IMR-90 (cell line): ENCODE measurements around the gene CD163L1. TPM values are rescaled to one million over a fixed set of nuclear protein-coding genes. Genes with fewer than 3 reads are reported as not detected.

Experiments
- ATAC-seq: fragments of 200-7000 bp; cut with Tn5 transposase; 2 replicates; pipeline ENCODE4 v1.9.1; 2020; ENCODE audit warnings: low read depth, mild to moderate bottlenecking, moderate library complexity
- BruUV-seq: library from RNA; stranded (reverse); fragments of 400-500 nt; replicated peaks from 2 replicates; lab custom pipeline; 2021; lab: Mats Ljungman, UMichigan
- CTCF ChIA-PET: fragments of 300-600 bp; formaldehyde crosslinking; extraction: SDS; loops from one replicate; lab custom pipeline; 2021; ENCODE audit warnings: antibody characterized with exemption; lab: Yijun Ruan, JAX
- POLR2A ChIA-PET: fragments of 300-600 bp; sonication (Branson Sonifier 250); formaldehyde crosslinking; loops from one replicate; lab custom pipeline; 2022; ENCODE audit warnings: antibody characterized with exemption; ENCODE audit not compliant: unreplicated experiment; lab: Charles Lee
- DNase-seq: peaks from one replicate; pipeline ENCODE4 v3.0.0; 2013
- H2AFZ ChIP-seq: replicated peaks from 2 replicates; pipeline ENCODE3; 2013; ENCODE audit warnings: low read length, mild to moderate bottlenecking; ENCODE audit not compliant: poor library complexity
- H2AK5ac ChIP-seq: 2 replicates; pipeline ENCODE4 v1.6.1; 2013; ENCODE audit warnings: low read depth, low read length, inconsistent platforms
- H2AK9ac ChIP-seq: replicated peaks from 2 replicates; pipeline ENCODE3; 2013; ENCODE audit warnings: mild to moderate bottlenecking, low read depth, low read length, moderate library complexity; ENCODE audit not compliant: poor library complexity
- H2BK120ac ChIP-seq: 2 replicates; pipeline ENCODE4 v1.6.1; 2013; ENCODE audit warnings: low read depth, low read length, inconsistent platforms
- H2BK15ac ChIP-seq: 3 replicates; pipeline ENCODE4 v1.6.1; 2013; ENCODE audit warnings: low read depth, low read length, inconsistent platforms
- H2BK20ac ChIP-seq: 2 replicates; pipeline ENCODE4 v1.6.1; 2013; ENCODE audit warnings: low read depth, mild to moderate bottlenecking, inconsistent platforms, low read length, moderate library complexity
- H2BK5ac ChIP-seq: 2 replicates; pipeline ENCODE4 v1.6.1; 2013; ENCODE audit warnings: mild to moderate bottlenecking, low read depth, low read length, inconsistent platforms; ENCODE audit not compliant: poor library complexity, severe bottlenecking
- H3K14ac ChIP-seq: replicated peaks from 2 replicates; pipeline ENCODE4 v1.6.1; 2013; ENCODE audit warnings: low read depth, low read length, inconsistent platforms
- H3K18ac ChIP-seq: 2 replicates; pipeline ENCODE4 v1.6.1; 2013; ENCODE audit warnings: low read depth, low read length, control low read depth
- H3K23ac ChIP-seq: 2 replicates; pipeline ENCODE4 v1.6.1; 2013; ENCODE audit warnings: low read depth, low read length, inconsistent platforms
- H3K27ac ChIP-seq: 2 replicates; pipeline ENCODE4 v1.5.1; 2013; ENCODE audit warnings: mild to moderate bottlenecking, control low read depth, low read length; ENCODE audit not compliant: insufficient read depth
- H3K27me3 ChIP-seq: 2 replicates; pipeline ENCODE4 v1.6.1; 2013; ENCODE audit warnings: low read length; ENCODE audit not compliant: control insufficient read depth, insufficient read depth
- H3K36me3 ChIP-seq: 2 replicates; pipeline ENCODE4 v1.6.1; 2013; ENCODE audit warnings: low read length, mixed read lengths; ENCODE audit not compliant: control insufficient read depth, insufficient read depth
- H3K4ac ChIP-seq: 2 replicates; pipeline ENCODE4 v1.6.1; 2013; ENCODE audit warnings: low read depth, low read length, inconsistent platforms
- H3K4me1 ChIP-seq: 2 replicates; pipeline ENCODE4 v1.6.1; 2013; ENCODE audit warnings: low read length, mixed read lengths; ENCODE audit not compliant: control insufficient read depth, insufficient read depth
- H3K4me2 ChIP-seq: 2 replicates; pipeline ENCODE4 v1.6.1; 2013; ENCODE audit warnings: low read depth, mild to moderate bottlenecking, control low read depth, low read length, moderate library complexity
- H3K4me3 ChIP-seq: 2 replicates; pipeline ENCODE4 v1.5.1; 2013; ENCODE audit warnings: low read depth, mild to moderate bottlenecking, control low read depth, low read length, moderate library complexity; ENCODE audit not compliant: insufficient read depth
- H3K56ac ChIP-seq: 2 replicates; pipeline ENCODE4 v1.6.1; 2013; ENCODE audit warnings: low read length, inconsistent platforms; ENCODE audit not compliant: insufficient read depth; ENCODE audit errors: extremely low read depth
- H3K79me1 ChIP-seq, 2 experiments: 2 replicates each; pipeline ENCODE4 v1.6.1; 2013; ENCODE audit warnings: low read length in 2 of 2, inconsistent platforms in 1 of 2, low read depth in 1 of 2
- H3K9ac ChIP-seq: 2 replicates; pipeline ENCODE4 v1.6.1; 2013; ENCODE audit warnings: low read depth, low read length, control low read depth
- H3K9me1 ChIP-seq: 2 replicates; pipeline ENCODE4 v1.6.1; 2013; ENCODE audit warnings: low read length, inconsistent platforms; ENCODE audit not compliant: insufficient read depth
- H3K9me3 ChIP-seq: 2 replicates; pipeline ENCODE4 v1.6.1; 2013; ENCODE audit warnings: low read length; ENCODE audit not compliant: control insufficient read depth, insufficient read depth
- H4K20me1 ChIP-seq: 2 replicates; pipeline ENCODE4 v1.6.1; 2013; ENCODE audit warnings: low read length, inconsistent platforms; ENCODE audit not compliant: insufficient read depth
- H4K5ac ChIP-seq: 2 replicates; pipeline ENCODE4 v1.6.1; 2013; ENCODE audit warnings: mild to moderate bottlenecking, low read depth, low read length, control low read depth
- H4K8ac ChIP-seq, 2 experiments: 2 replicates each; pipeline ENCODE4 v1.6.1; 2013; ENCODE audit warnings: low read depth in 2 of 2, low read length in 2 of 2, control low read depth in 1 of 2, inconsistent platforms in 1 of 2
- H4K91ac ChIP-seq: 2 replicates; pipeline ENCODE4 v1.6.1; 2013; ENCODE audit warnings: low read depth, low read length, inconsistent platforms; ENCODE audit not compliant: insufficient read depth
- BHLHE40 ChIP-seq: fragments of 150-350 bp; IDR thresholded peaks from 2 replicates; pipeline ENCODE4 v1.6.1; 2016; ENCODE audit warnings: mild to moderate bottlenecking, low read depth, low read length
- CEBPB ChIP-seq: IDR thresholded peaks from 2 replicates; pipeline ENCODE4 v1.6.1; 2012; ENCODE audit warnings: low read depth, low read length, improper control_type of control experiment
- CHD1 ChIP-seq: IDR thresholded peaks from 2 replicates; pipeline ENCODE4 v1.6.1; 2012; ENCODE audit warnings: low read depth, low read length, improper control_type of control experiment
- CTCF ChIP-seq: conservative IDR thresholded peaks from 2 replicates; pipeline ENCODE4 v1.5.1; 2012; ENCODE audit warnings: mild to moderate bottlenecking, low read depth, low read length, improper control_type of control experiment
- FOS ChIP-seq: fragments of 150-350 bp; IDR thresholded peaks from 2 replicates; pipeline ENCODE4 v1.6.1; 2016; ENCODE audit warnings: low read depth, low read length
- MAFK ChIP-seq: IDR thresholded peaks from 2 replicates; pipeline ENCODE4 v1.6.1; 2012; ENCODE audit warnings: low read depth, low read length, improper control_type of control experiment
- MAZ ChIP-seq: IDR thresholded peaks from 2 replicates; pipeline ENCODE4 v1.6.1; 2012; ENCODE audit warnings: low read depth, mild to moderate bottlenecking, low read length, improper control_type of control experiment, moderate library complexity, borderline replicate concordance
- MXI1 ChIP-seq: IDR thresholded peaks from 2 replicates; pipeline ENCODE4 v1.6.1; 2012; ENCODE audit warnings: low read depth, mild to moderate bottlenecking, low read length, moderate library complexity, borderline replicate concordance
- NFE2L2 ChIP-seq: fragments of 150-350 bp; IDR thresholded peaks from 2 replicates; pipeline ENCODE4 v1.6.1; 2016; ENCODE audit warnings: low read depth, mild to moderate bottlenecking, low read length
- POLR2A ChIP-seq: IDR thresholded peaks from 2 replicates; pipeline ENCODE4 v1.6.1; 2012; ENCODE audit warnings: mild to moderate bottlenecking, low read depth, low read length
- RAD21 ChIP-seq: IDR thresholded peaks from 2 replicates; pipeline ENCODE4 v1.6.1; 2012; ENCODE audit warnings: low read length, improper control_type of control experiment
- RCOR1 ChIP-seq: IDR thresholded peaks from 2 replicates; pipeline ENCODE4 v1.6.1; 2012; ENCODE audit warnings: mild to moderate bottlenecking, low read length, improper control_type of control experiment; ENCODE audit not compliant: insufficient replicate concordance
- RFX5 ChIP-seq: IDR thresholded peaks from 2 replicates; pipeline ENCODE4 v1.8.0; 2012; ENCODE audit warnings: low read depth, mild to moderate bottlenecking, low read length, moderate library complexity
- SMC3 ChIP-seq: fragments of 150-350 bp; IDR thresholded peaks from 2 replicates; pipeline ENCODE4 v1.6.1; 2016; ENCODE audit warnings: low read depth, mild to moderate bottlenecking, antibody characterized with exemption, low read length, moderate library complexity
- WGBS, 2 experiments: methylation state at CpG; one replicate each; pipeline versions ENCODE4 v1.1.5 to v1.1.7; 2013; ENCODE audit warnings: missing lambda C conversion rate in 2 of 2; ENCODE audit not compliant: insufficient read length in 1 of 2; ENCODE audit errors: extremely low coverage in 2 of 2; 5-methylcytosine and 5-hydroxymethylcytosine counted together
- dilution Hi-C: fragments of 300-500 bp; cut with HindIII; formaldehyde crosslinking; loops from one replicate; pipeline ENCODE4 v1.14.3; 2018; ENCODE audit warnings: low sequenced_read_pairs; ENCODE audit not compliant: unreplicated experiment
- in situ Hi-C: fragments of 300-500 bp; cut with MboI; formaldehyde crosslinking; loops from 3 replicates; pipeline ENCODE4 v1.14.3; 2019; ENCODE audit warnings: low sequenced_read_pairs, inconsistent platforms, mixed read lengths
- intact Hi-C: fragments of 100-400 bp; cut with micrococcal nuclease; formaldehyde crosslinking; loops from 2 replicates; pipeline ENCODE4 v1.10.0; 2022
- polyA plus RNA-seq, 3 experiments: library from polyadenylated mRNA; depleted of rRNA; stranded (reverse); fragments of >200 nt; gene quantifications; 2 replicates each; pipeline ENCODE4 v1.2.3, GENCODE V29; 2012; ENCODE audit warnings: low replicate concordance in 1 of 3
- total RNA-seq: library from RNA; depleted of rRNA; stranded (reverse); fragments of >200 nt; gene quantifications from 2 replicates; pipeline ENCODE4 v1.2.3, GENCODE V29; 2012
- TF ChIP-seq, protein P1 (sequence below): fragments of 150-350 bp; IDR thresholded peaks from 2 replicates; pipeline ENCODE4 v1.6.1; 2016; ENCODE audit warnings: low read depth, mild to moderate bottlenecking, low read length, moderate library complexity, borderline replicate concordance
- TF ChIP-seq, protein P2 (sequence below): fragments of 150-350 bp; IDR thresholded peaks from 2 replicates; pipeline ENCODE4 v1.6.1; 2017; ENCODE audit warnings: mild to moderate bottlenecking, antibody characterized with exemption, low read length, low read depth

Gene CD163L1
- total and polyA plus RNA-seq, 2 of the 4 experiments (the other 2 are of a cell fraction): 0.50 to 1.6 TPM

GRCh38 chr12:7395950-7396349, 48.0 kb downstream of the CD163L1 start:
- intact Hi-C loops: no loop called here
- ChIA-PET CTCF (no interaction called here), POLR2A (no interaction called here)
- Histone ChIP-seq H3K9me1 (no peaks in the 10 kb centered on the region), H4K91ac (no peak overlapping the region), H3K27me3 (no peaks in the 10 kb centered on the region), H4K8ac (no peak overlapping the region), H4K20me1 (no peaks in the 10 kb centered on the region), H2BK5ac (no peak overlapping the region), H3K9me3 (peaks cover 2% of the 10 kb centered on the region; the same call in 1 of the 2 replicates), H3K14ac (no peak overlapping the region), H2AFZ (no peak overlapping the region), H3K4me3 (no peak overlapping the region), H3K23ac (no peak overlapping the region), H2AK5ac (no peak overlapping the region), H3K4me1 (no peaks in the 10 kb centered on the region), H3K27ac (no peak overlapping the region), H3K4ac (no peak overlapping the region), H2BK20ac (no peak overlapping the region), H2BK15ac (no peak overlapping the region), H3K9ac (no peak overlapping the region), H2BK120ac (no peak overlapping the region), H3K79me1 (no peaks in the 10 kb centered on the region), H3K18ac (no peak overlapping the region), H2AK9ac (no peak overlapping the region), H3K36me3 (no peaks in the 10 kb centered on the region), H3K4me2 (no peak overlapping the region), H4K5ac (no peak overlapping the region), H3K56ac (no peak overlapping the region)
- BruUV-seq: no TSS peak
- DNase-seq: peak; percentile 6
- in situ Hi-C loops: no loop called here
- WGBS, 2 experiments: 40% methylated on average over 1 of the region's 5 CpGs; no CpG with 5 or more reads in 1 of the 2 experiments
- dilution Hi-C loops: no loop called here
- no peak for ATAC-seq
- TF ChIP-seq RFX5: no peak
- no peak for TF ChIP-seq CHD1
- no peak for TF ChIP-seq SMC3
- TF ChIP-seq POLR2A: no peak
- TF ChIP-seq MAFK: no peak
- TF ChIP-seq CTCF: no peak
- TF ChIP-seq RAD21: no peak
- TF ChIP-seq RCOR1: no peak
- TF ChIP-seq MXI1: no peak
- no peak for TF ChIP-seq BHLHE40
- no peak for TF ChIP-seq CEBPB
- TF ChIP-seq, protein P1, sequence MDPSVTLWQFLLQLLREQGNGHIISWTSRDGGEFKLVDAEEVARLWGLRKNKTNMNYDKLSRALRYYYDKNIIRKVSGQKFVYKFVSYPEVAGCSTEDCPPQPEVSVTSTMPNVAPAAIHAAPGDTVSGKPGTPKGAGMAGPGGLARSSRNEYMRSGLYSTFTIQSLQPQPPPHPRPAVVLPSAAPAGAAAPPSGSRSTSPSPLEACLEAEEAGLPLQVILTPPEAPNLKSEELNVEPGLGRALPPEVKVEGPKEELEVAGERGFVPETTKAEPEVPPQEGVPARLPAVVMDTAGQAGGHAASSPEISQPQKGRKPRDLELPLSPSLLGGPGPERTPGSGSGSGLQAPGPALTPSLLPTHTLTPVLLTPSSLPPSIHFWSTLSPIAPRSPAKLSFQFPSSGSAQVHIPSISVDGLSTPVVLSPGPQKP: no peak
- no peak for TF ChIP-seq NFE2L2
- no peak for TF ChIP-seq MAZ
- no peak for TF ChIP-seq FOS
- TF ChIP-seq, protein P2, sequence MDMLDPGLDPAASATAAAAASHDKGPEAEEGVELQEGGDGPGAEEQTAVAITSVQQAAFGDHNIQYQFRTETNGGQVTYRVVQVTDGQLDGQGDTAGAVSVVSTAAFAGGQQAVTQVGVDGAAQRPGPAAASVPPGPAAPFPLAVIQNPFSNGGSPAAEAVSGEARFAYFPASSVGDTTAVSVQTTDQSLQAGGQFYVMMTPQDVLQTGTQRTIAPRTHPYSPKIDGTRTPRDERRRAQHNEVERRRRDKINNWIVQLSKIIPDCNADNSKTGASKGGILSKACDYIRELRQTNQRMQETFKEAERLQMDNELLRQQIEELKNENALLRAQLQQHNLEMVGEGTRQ: no peak
